ENCODE measurements around the gene TPP1.

DNA sequence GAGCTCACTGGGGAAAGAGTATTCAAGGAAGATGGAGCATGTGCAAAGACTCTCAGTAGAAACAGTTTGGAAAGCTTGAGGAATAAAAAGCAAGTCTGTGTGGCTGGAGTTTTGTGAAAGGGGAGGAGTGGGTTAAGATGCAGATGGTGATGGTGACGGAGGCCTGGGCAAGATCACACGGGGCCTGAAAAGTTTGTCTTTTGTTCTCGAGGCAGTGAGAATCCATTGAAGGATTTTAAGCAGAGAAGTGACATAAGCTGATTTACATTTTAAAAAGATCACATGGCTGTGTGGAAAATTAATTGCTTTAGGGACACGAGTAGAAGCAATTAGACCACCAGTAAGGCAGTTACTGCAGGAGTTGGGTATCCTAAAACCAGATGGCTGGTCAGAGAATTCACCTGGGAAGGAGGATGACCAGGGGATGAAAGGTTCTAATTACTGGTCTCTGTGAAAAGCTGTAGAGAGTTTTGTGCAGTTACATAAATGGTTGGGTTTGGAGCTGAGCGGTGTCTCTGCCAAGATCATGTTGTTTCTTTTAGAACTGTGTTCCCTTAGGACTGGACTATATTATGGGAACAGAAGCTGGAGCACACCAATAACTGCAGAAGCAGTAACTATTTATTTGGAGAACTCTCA, 22.9 kb downstream of the TPP1 start:
- no peak for TF ChIP-seq CTCF (IDR thresholded peaks at IDR 0.05; ENCODE audit: poor library complexity)
- no peak for TF ChIP-seq EZH2 (IDR thresholded peaks at IDR 0.05; ENCODE audit: borderline replicate concordance)
